Colonic mucosa (tissue), 4 donors: Measurements from ENCODE around the gene SNCG. TPM values are rescaled to one million over a fixed set of nuclear protein-coding genes. Genes with fewer than 3 reads are reported as not detected.
"Not testable (repeated sequence)": the region's sequence is repeated elsewhere in the genome, so short reads cannot be mapped to it uniquely, and the experiment has no call there.

ENCODE experiments used
- DNase-seq: peaks from one replicate; pipeline ENCODE4 v3.0.0-alpha.2; 2020
- H3K27ac ChIP-seq: fragments of 200-600 bp; one replicate; pipeline ENCODE4 v1.8.0; 2021
- H3K27me3 ChIP-seq: fragments of 200-600 bp; one replicate; pipeline ENCODE4 v1.8.0; 2021
- H3K36me3 ChIP-seq: fragments of 200-600 bp; one replicate; pipeline ENCODE4 v1.8.0; 2021
- H3K4me1 ChIP-seq: fragments of 200-600 bp; one replicate; pipeline ENCODE4 v1.8.0; 2021; ENCODE audit warnings: mild to moderate bottlenecking
- H3K4me3 ChIP-seq: fragments of 200-600 bp; one replicate; pipeline ENCODE4 v1.8.0; 2021
- H3K9ac ChIP-seq, 2 donors: one replicate each; pipeline ENCODE4 v1.7.0; 2013; ENCODE audit warnings: control low read depth in 2 of 2, low read depth in 2 of 2, low read length in 2 of 2
- H3K9me3 ChIP-seq: fragments of 200-600 bp; one replicate; pipeline ENCODE4 v1.8.0; 2021
- CTCF ChIP-seq: fragments of 200-600 bp; IDR thresholded peaks from one replicate; pipeline ENCODE4 v1.8.0; 2022; ENCODE audit warnings: antibody characterized with exemption, mild to moderate bottlenecking
- intact Hi-C: fragments of 100-400 bp; cut with DNase I; formaldehyde crosslinking; loops from one replicate; pipeline ENCODE4 v1.14.1; 2022
- total RNA-seq, 2 donors: library from RNA; stranded (reverse); fragmentation: NEBNext Ultra II Directional in 1 of 2; extraction: Animal tissue kit (Norgen Biotek cat#: 25700) in 1 of 2; gene quantifications; one replicate each; pipeline ENCODE4 v1.2.1, GENCODE V29; 2021
- donor health status: healthy.
- donor health status: DM: no; HTN: no; CAD: no.
- donor health status: DM: no; HTN: no; CAD: no.

SNCG gene
- total RNA-seq, 2 donors from 2014 or later, result 2.6 to 6.6 TPM

- H3K27me3 ChIP-seq, result no peaks in the 10 kb centered on the region
- H3K36me3 ChIP-seq, result no peaks in the 10 kb centered on the region
- H3K27ac ChIP-seq, result no peak overlapping the region
- no peak overlapping the region for H3K9ac ChIP-seq
- no peaks in the 10 kb centered on the region for H3K9me3 ChIP-seq
- H3K4me1 ChIP-seq, result no peaks in the 10 kb centered on the region
- TF ChIP-seq CTCF, result no peak
- DNase-seq, result no peak
- intact Hi-C loops, result no loop called here
- no peak overlapping the region for H3K4me3 ChIP-seq
These were observed 26.5 kb upstream of the SNCG start for GRCh38 chr10:86931872-86932271.

- H3K9ac ChIP-seq, result no peak overlapping the region
- no peaks in the 10 kb centered on the region for H3K9me3 ChIP-seq
- intact Hi-C loops, result no loop called here
- no peaks in the 10 kb centered on the region for H3K4me1 ChIP-seq
- TF ChIP-seq CTCF, result no peak
- H3K27me3 ChIP-seq, result no peaks in the 10 kb centered on the region
- H3K27ac ChIP-seq, result no peak overlapping the region
- H3K4me3 ChIP-seq, result no peak overlapping the region
- no peak for DNase-seq
- H3K36me3 ChIP-seq, result no peaks in the 10 kb centered on the region
These were observed 25.7 kb upstream of the SNCG start for GRCh38 chr10:86932674-86933073.

GRCh38 chr10:86934162-86934711 lies 24.2 kb upstream of the SNCG start:
- H3K36me3 ChIP-seq, H3K27me3 ChIP-seq, H3K4me1 ChIP-seq, H3K9ac ChIP-seq, H3K27ac ChIP-seq, intact Hi-C loops, DNase-seq, H3K9me3 ChIP-seq, H3K4me3 ChIP-seq: not testable (repeated sequence)

GRCh38 chr10:86936661-86937501 lies 21.5 kb upstream of the SNCG start:
- no peaks in the 10 kb centered on the region for H3K4me1 ChIP-seq
- no peaks in the 10 kb centered on the region for H3K36me3 ChIP-seq
- TF ChIP-seq CTCF, result no peak
- H3K4me3 ChIP-seq, result no peak overlapping the region
- no peaks in the 10 kb centered on the region for H3K9me3 ChIP-seq
- no peak overlapping the region for H3K9ac ChIP-seq
- H3K27me3 ChIP-seq, result no peaks in the 10 kb centered on the region
- H3K27ac ChIP-seq, result no peak overlapping the region
- intact Hi-C loops, result no loop called here
- no peak for DNase-seq

GRCh38 chr10:86937502-86938154 lies 20.8 kb upstream of the SNCG start:
- Histone ChIP-seq H3K4me1 (no peaks in the 10 kb centered on the region), H3K27me3 (no peaks in the 10 kb centered on the region), H3K4me3 (no peak overlapping the region), H3K9ac (no peak overlapping the region), H3K27ac (no peak overlapping the region), H3K9me3 (no peaks in the 10 kb centered on the region), H3K36me3 (no peaks in the 10 kb centered on the region)
- no peak for TF ChIP-seq CTCF
- peak; percentile 13 for DNase-seq
- intact Hi-C loops, result no loop called here

- Histone ChIP-seq H3K27me3 (no peaks in the 10 kb centered on the region), H3K27ac (no peak overlapping the region), H3K9ac (no peak overlapping the region), H3K4me3 (no peak overlapping the region), H3K9me3 (no peaks in the 10 kb centered on the region), H3K4me1 (no peaks in the 10 kb centered on the region), H3K36me3 (no peaks in the 10 kb centered on the region)
- DNase-seq, result peak; percentile 16
- intact Hi-C loops, result no loop called here
- no peak for TF ChIP-seq CTCF
These were observed 20.1 kb upstream of the SNCG start for GRCh38 chr10:86938260-86938659.

GRCh38 chr10:86940076-86940475 lies 18.3 kb upstream of the SNCG start:
- DNase-seq, result peak; percentile 14
- H3K4me3 ChIP-seq, intact Hi-C loops: not testable (repeated sequence)

More at GRCh38 chr10:86940076-86940475, 18.3 kb upstream of the SNCG start:
- H3K27ac ChIP-seq, H3K9ac ChIP-seq, H3K36me3 ChIP-seq, H3K27me3 ChIP-seq, H3K4me1 ChIP-seq, H3K9me3 ChIP-seq: not testable (repeated sequence)
